K562 (cell line): ENCODE results near the gene SIGLEC6. TPM values are rescaled to one million over a fixed set of nuclear protein-coding genes. Genes with fewer than 3 reads are reported as not detected.

ENCODE experiments used
- BRF2 ChIP-seq: IDR thresholded peaks from 3 replicates; pipeline ENCODE4 v1.6.1; 2011; ENCODE audit warnings: borderline replicate concordance, mild to moderate bottlenecking; ENCODE audit not compliant: insufficient read length, insufficient read depth
- CBX3 ChIP-seq, 2 experiments: IDR thresholded peaks; 1 replicate in 1 of 2; 2 replicates in 1 of 2; pipeline ENCODE4 v1.6.1; 2012; ENCODE audit warnings: inconsistent platforms in 2 of 2, low read length in 2 of 2, borderline replicate concordance in 1 of 2, control low read depth in 1 of 2
- CCNT2 ChIP-seq: IDR thresholded peaks from 2 replicates; pipeline ENCODE4 v1.6.1; 2011; ENCODE audit warnings: borderline replicate concordance, low read depth, mild to moderate bottlenecking, moderate library complexity, mixed read lengths, low read length; ENCODE audit not compliant: insufficient read length; ENCODE audit errors: extremely low read depth
- HIVEP1 ChIP-seq: fragments of 250-450 bp; sonication (Bioruptor Pico); IDR thresholded peaks from 2 replicates; pipeline ENCODE4 v1.4.0; 2020; ENCODE audit warnings: mild to moderate bottlenecking
- HMGN3 ChIP-seq: IDR thresholded peaks from 2 replicates; pipeline ENCODE4 v1.6.1; 2011; ENCODE audit warnings: borderline replicate concordance, low read depth, mild to moderate bottlenecking, mixed read lengths, low read length; ENCODE audit not compliant: insufficient read length; ENCODE audit errors: extremely low read depth
- KDM4B ChIP-seq, 2 experiments: fragments of 450-650 bp in 1 of 2; sonication (generic) in 1 of 2; IDR thresholded peaks; 2 replicates each; pipeline ENCODE4 v1.6.1; 2016 to 2017; ENCODE audit warnings: borderline replicate concordance in 2 of 2, antibody characterized with exemption in 1 of 2, low read depth in 1 of 2, mild to moderate bottlenecking in 1 of 2
- MAX ChIP-seq: sonication (generic); formaldehyde crosslinking; IDR thresholded peaks from 2 replicates; pipeline ENCODE4 v1.9.0; 2022; ENCODE audit warnings: mild to moderate bottlenecking, missing genetic modification reagents
- MCM7 ChIP-seq, 2 experiments: fragments of 450-650 bp; IDR thresholded peaks; 2 replicates each; pipeline ENCODE4 v1.6.1; 2016 to 2018
- NCOA2 ChIP-seq, 2 experiments: fragments of 450-650 bp; IDR thresholded peaks; 2 replicates each; pipeline ENCODE4 v1.6.1; 2018; ENCODE audit warnings: mild to moderate bottlenecking in 2 of 2, moderate library complexity in 1 of 2; ENCODE audit not compliant: partially characterized antibody in 2 of 2
- NCOA6 ChIP-seq: fragments of 450-650 bp; IDR thresholded peaks from 2 replicates; pipeline ENCODE4 v1.6.1; 2017; ENCODE audit warnings: mild to moderate bottlenecking
- NRF1 ChIP-seq, 2 experiments: fragments of 450-650 bp; IDR thresholded peaks in 1 of 2; conservative IDR thresholded peaks in 1 of 2; 2 replicates each; pipeline ENCODE4 v1.6.1; 2014; ENCODE audit warnings: mild to moderate bottlenecking in 2 of 2
- PHB2 ChIP-seq: fragments of 450-650 bp; IDR thresholded peaks from 2 replicates; pipeline ENCODE4 v1.6.1; 2017; ENCODE audit warnings: low read depth
- PPARD ChIP-seq: fragments of 250-450 bp; sonication (Bioruptor Pico); IDR thresholded peaks from 2 replicates; pipeline ENCODE4 v1.8.0; 2022; ENCODE audit warnings: inconsistent platforms, mild to moderate bottlenecking, moderate library complexity
- ZNF175 ChIP-seq: fragments of 200-800 bp; sonication (Bioruptor generic); IDR thresholded peaks from 2 replicates; pipeline ENCODE4 v1.6.1; 2016; ENCODE audit warnings: low read depth, mild to moderate bottlenecking, missing genetic modification characterization, missing compliant biosample characterization
- ZNF282 ChIP-seq: sonication (generic); formaldehyde crosslinking; IDR thresholded peaks from 2 replicates; pipeline ENCODE4 v1.8.1; 2023; ENCODE audit warnings: missing genetic modification reagents
- ZNF3 ChIP-seq: fragments of 250-450 bp; sonication (Bioruptor Pico); IDR thresholded peaks from 2 replicates; pipeline ENCODE4 v1.5.0; 2021; ENCODE audit warnings: mild to moderate bottlenecking, moderate library complexity
- polyA plus RNA-seq, 8 experiments: library from polyadenylated mRNA; depleted of rRNA in 4 of 8; stranded (reverse) in 5 of 8; unstranded in 3 of 8; fragments of >200 nt; fragmentation: Nextera tagmentation in 2 of 8; fragmentation: Illumina TruSeq in 1 of 8; extraction: Ambion mirVana in 2 of 8; extraction: Trizol in 1 of 8; gene quantifications; 2 replicates each; pipeline versions ENCODE4 v1.2.1 to v1.2.3, GENCODE V29; 2011 to 2014; ENCODE audit warnings: inconsistent platforms in 1 of 8, missing spikeins in 1 of 8
- total RNA-seq, 7 experiments: library from RNA; depleted of rRNA in 6 of 7; stranded (reverse); fragments of >200 nt in 6 of 7; fragmentation: Illumina TruSeq in 2 of 7; extraction: Trizol in 2 of 7; gene quantifications; 2 replicates each; pipeline versions ENCODE4 v1.2.1 to v1.2.3, GENCODE V29; 2011 to 2021; ENCODE audit warnings: low replicate concordance in 1 of 7
- TF ChIP-seq, protein P1 (sequence below): fragments of 450-650 bp; IDR thresholded peaks from 2 replicates; pipeline ENCODE4 v1.6.1; 2018; ENCODE audit not compliant: partially characterized antibody
- TF ChIP-seq, protein P2 (sequence below): fragments of 450-650 bp; IDR thresholded peaks from 2 replicates; pipeline ENCODE4 v1.6.1; 2014; ENCODE audit warnings: low read depth, mild to moderate bottlenecking, moderate library complexity, borderline replicate concordance
- TF ChIP-seq, protein P3 (sequence below): fragments of 450-650 bp; formaldehyde crosslinking; conservative IDR thresholded peaks from 2 replicates; pipeline ENCODE4 v1.4.0; 2022; ENCODE audit warnings: mild to moderate bottlenecking, missing genetic modification characterization

The SIGLEC6 gene
- total and polyA plus RNA-seq, 9 of the 15 experiments (the other 6 are each of a cell fraction or from before 2014, with no cell fraction given) = 0.03 to 17.5 (median 0.71) TPM

GRCh38 chr19:51552996-51553725 is 21.7 kb upstream of the SIGLEC6 start (continued):
- TF ChIP-seq ZNF282 (CRISPR knock-in tag) (no peak), NCOA2 (IDR thresholded peaks at IDR 0.05; ENCODE audit: partially characterized antibody in 2 of 2) (no peak), NRF1 (conservative IDR thresholded peaks at IDR 0.05 in 1 of 2, IDR thresholded peaks at IDR 0.05 in 1 of 2) (peak; percentile 58 to 68), KDM4B (IDR thresholded peaks at IDR 0.05; ENCODE audit: borderline replicate concordance in 2 of 2, low read depth in 1 of 2) (peak in 1 of 2 experiments; percentile 80; a peak in 1 of 4 replicates), HMGN3 (no peak), MCM7 (IDR thresholded peaks at IDR 0.05) (no peak), MAX (CRISPR knock-in tag) (peak; percentile 89), ZNF175 (CRISPR knock-in tag) (peak; percentile 70; the same call in 1 of the 2 replicates), PHB2 (no peak), BRF2 (no peak), HIVEP1 (CRISPR knock-in tag) (no peak), NCOA6 (peak; percentile 64), PPARD (CRISPR knock-in tag) (no peak), CCNT2 (peak; percentile 42), CBX3 (IDR thresholded peaks at IDR 0.05; ENCODE audit: borderline replicate concordance in 1 of 2, low read length in 2 of 2) (no peak; a peak in 1 of 3 replicates), ZNF3 (CRISPR knock-in tag) (no peak)
- TF ChIP-seq, protein P1, sequence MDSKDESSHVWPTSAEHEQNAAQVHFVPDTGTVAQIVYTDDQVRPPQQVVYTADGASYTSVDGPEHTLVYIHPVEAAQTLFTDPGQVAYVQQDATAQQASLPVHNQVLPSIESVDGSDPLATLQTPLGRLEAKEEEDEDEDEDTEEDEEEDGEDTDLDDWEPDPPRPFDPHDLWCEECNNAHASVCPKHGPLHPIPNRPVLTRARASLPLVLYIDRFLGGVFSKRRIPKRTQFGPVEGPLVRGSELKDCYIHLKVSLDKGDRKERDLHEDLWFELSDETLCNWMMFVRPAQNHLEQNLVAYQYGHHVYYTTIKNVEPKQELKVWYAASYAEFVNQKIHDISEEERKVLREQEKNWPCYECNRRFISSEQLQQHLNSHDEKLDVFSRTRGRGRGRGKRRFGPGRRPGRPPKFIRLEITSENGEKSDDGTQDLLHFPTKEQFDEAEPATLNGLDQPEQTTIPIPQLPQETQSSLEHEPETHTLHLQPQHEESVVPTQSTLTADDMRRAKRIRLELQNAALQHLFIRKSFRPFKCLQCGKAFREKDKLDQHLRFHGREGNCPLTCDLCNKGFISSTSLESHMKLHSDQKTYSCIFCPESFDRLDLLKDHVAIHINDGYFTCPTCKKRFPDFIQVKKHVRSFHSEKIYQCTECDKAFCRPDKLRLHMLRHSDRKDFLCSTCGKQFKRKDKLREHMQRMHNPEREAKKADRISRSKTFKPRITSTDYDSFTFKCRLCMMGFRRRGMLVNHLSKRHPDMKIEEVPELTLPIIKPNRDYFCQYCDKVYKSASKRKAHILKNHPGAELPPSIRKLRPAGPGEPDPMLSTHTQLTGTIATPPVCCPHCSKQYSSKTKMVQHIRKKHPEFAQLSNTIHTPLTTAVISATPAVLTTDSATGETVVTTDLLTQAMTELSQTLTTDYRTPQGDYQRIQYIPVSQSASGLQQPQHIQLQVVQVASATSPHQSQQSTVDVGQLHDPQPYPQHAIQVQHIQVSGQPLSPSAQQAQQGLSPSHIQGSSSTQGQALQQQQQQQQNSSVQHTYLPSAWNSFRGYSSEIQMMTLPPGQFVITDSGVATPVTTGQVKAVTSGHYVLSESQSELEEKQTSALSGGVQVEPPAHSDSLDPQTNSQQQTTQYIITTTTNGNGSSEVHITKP = peak; percentile 37
- TF ChIP-seq, protein P2, sequence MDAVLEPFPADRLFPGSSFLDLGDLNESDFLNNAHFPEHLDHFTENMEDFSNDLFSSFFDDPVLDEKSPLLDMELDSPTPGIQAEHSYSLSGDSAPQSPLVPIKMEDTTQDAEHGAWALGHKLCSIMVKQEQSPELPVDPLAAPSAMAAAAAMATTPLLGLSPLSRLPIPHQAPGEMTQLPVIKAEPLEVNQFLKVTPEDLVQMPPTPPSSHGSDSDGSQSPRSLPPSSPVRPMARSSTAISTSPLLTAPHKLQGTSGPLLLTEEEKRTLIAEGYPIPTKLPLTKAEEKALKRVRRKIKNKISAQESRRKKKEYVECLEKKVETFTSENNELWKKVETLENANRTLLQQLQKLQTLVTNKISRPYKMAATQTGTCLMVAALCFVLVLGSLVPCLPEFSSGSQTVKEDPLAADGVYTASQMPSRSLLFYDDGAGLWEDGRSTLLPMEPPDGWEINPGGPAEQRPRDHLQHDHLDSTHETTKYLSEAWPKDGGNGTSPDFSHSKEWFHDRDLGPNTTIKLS = 0 out of 2 replicates have a peak, but pooled peaks have one; percentile 55
- TF ChIP-seq, protein P3, sequence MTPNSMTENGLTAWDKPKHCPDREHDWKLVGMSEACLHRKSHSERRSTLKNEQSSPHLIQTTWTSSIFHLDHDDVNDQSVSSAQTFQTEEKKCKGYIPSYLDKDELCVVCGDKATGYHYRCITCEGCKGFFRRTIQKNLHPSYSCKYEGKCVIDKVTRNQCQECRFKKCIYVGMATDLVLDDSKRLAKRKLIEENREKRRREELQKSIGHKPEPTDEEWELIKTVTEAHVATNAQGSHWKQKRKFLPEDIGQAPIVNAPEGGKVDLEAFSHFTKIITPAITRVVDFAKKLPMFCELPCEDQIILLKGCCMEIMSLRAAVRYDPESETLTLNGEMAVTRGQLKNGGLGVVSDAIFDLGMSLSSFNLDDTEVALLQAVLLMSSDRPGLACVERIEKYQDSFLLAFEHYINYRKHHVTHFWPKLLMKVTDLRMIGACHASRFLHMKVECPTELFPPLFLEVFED (CRISPR knock-in tag) = no peak
